ENCODE measurements around the gene ATG13. TPM values are rescaled to one million over a fixed set of nuclear protein-coding genes. Genes with fewer than 3 reads are reported as not detected.

ATG13 gene
- total RNA-seq (2021; ENCODE audit: unreplicated experiment) (69.2 TPM), Bru-seq, nascent RNA (percentile 79 among the genes with signal in this experiment), BruChase-seq, experiment 1, labeled RNA remaining after a 6-hour chase (percentile 82 among the genes with signal in this experiment), BruChase-seq, experiment 2, labeled RNA remaining after a 2-hour chase (percentile 71 among the genes with signal in this experiment)
- polyA plus RNA-seq (2012): 40.3 and 56.0 TPM in 2 replicates
- long read RNA-seq, full-length matches to known transcripts: 7 of 38 reads
- long read RNA-seq, partial matches to known transcripts: 7 of 38 reads
- long read RNA-seq, other reads (novel, unspliced or antisense): 24 of 38 reads

- Histone ChIP-seq H3K9me2 (ENCODE audit: insufficient read depth) (no peaks in the 10 kb centered on the region), H4K20me1 (ENCODE audit: insufficient read depth) (no peaks in the 10 kb centered on the region), H3K4me2 (ENCODE audit: low read length) (peak within 1 kb of the TSS; percentile 92), H2AFZ (ENCODE audit: low read depth, low read length, poor library complexity, severe bottlenecking) (peak within 1 kb of the TSS; percentile 83), H3K79me2 (ENCODE audit: insufficient read depth, low read length) (peaks cover 25% of the 10 kb centered on the region), H3K27ac (ENCODE audit: low read depth, low read length) (peak within 1 kb of the TSS; percentile 73), H3K9me3 (ENCODE audit: control insufficient read depth in 1 of 2, insufficient read depth in 1 of 2, low read depth in 1 of 2, low read length in 2 of 2) (no peaks in the 10 kb centered on the region), H3K9ac (ENCODE audit: low read length) (peak within 1 kb of the TSS; percentile 95), H3K27me3 (ENCODE audit: insufficient read depth, low read length) (no peaks in the 10 kb centered on the region), H3K36me3 (ENCODE audit: control insufficient read depth in 1 of 2, insufficient read depth in 2 of 2, low read length in 2 of 2) (peaks cover 0 to 2% of the 10 kb centered on the region in 2 experiments; a peak in 1 of 4 replicates), H3K4me1 (ENCODE audit: control insufficient read depth in 1 of 2, insufficient read depth in 2 of 2, low read length in 2 of 2) (peaks cover 13 to 23% of the 10 kb centered on the region in 2 experiments), H3K4me3 (replicated peaks in 1 of 2; ENCODE audit: low read depth in 1 of 2, low read length in 2 of 2) (peak within 1 kb of the TSS; percentile 71 to 99)
- BruUV-seq (replicated peaks): TSS peak; percentile 76
- ChIA-PET RAD21 (ENCODE audit: low non-redundant PET in 1 of 2, low total read pairs in 2 of 2, uncharacterized antibody in 2 of 2, unreplicated experiment in 2 of 2) (no interaction called here), CTCF (interaction anchor here (1.2 kb wide), 1 partner anchor 10 kb away, joined by 3 read pairs; no protein-coding TSS in a partner anchor), POLR2A (no interaction called here)
- peak; percentile 95 for ATAC-seq
- peak; percentile 82 for DNase-seq (ENCODE audit: low read depth, low spot score)
- intact Hi-C loops (cut with micrococcal nuclease): loop anchor here (1.0 to 10.0 kb wide), 4 partner anchors 23 to 380 kb away; partner anchors contain the start of genes AMBRA1 and MDK
- TF ChIP-seq REST (IDR thresholded peaks at IDR 0.05; ENCODE audit: low read depth): no peak
- TF ChIP-seq, protein P1, sequence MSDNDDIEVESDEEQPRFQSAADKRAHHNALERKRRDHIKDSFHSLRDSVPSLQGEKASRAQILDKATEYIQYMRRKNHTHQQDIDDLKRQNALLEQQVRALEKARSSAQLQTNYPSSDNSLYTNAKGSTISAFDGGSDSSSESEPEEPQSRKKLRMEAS (IDR thresholded peaks at IDR 0.05): peak; percentile 77
- TF ChIP-seq, protein P2, sequence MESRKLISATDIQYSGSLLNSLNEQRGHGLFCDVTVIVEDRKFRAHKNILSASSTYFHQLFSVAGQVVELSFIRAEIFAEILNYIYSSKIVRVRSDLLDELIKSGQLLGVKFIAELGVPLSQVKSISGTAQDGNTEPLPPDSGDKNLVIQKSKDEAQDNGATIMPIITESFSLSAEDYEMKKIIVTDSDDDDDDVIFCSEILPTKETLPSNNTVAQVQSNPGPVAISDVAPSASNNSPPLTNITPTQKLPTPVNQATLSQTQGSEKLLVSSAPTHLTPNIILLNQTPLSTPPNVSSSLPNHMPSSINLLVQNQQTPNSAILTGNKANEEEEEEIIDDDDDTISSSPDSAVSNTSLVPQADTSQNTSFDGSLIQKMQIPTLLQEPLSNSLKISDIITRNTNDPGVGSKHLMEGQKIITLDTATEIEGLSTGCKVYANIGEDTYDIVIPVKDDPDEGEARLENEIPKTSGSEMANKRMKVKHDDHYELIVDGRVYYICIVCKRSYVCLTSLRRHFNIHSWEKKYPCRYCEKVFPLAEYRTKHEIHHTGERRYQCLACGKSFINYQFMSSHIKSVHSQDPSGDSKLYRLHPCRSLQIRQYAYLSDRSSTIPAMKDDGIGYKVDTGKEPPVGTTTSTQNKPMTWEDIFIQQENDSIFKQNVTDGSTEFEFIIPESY (IDR thresholded peaks at IDR 0.05; ENCODE audit: extremely low read depth, insufficient replicate concordance, low read length): no peak
- TF ChIP-seq FOSL1 (IDR thresholded peaks at IDR 0.05; ENCODE audit: low read depth): no peak
- no peak for TF ChIP-seq EZH2 (IDR thresholded peaks at IDR 0.05)
- TF ChIP-seq ELF1 (IDR thresholded peaks at IDR 0.05; ENCODE audit: borderline replicate concordance, low read depth): peak; percentile 64
- peak; percentile 63; the same call in 1 of the 2 replicates for TF ChIP-seq CBX3 (IDR thresholded peaks at IDR 0.05; ENCODE audit: low read depth)
- TF ChIP-seq CTCF (IDR thresholded peaks at IDR 0.05 in 2 of 3, conservative IDR thresholded peaks at IDR 0.05 in 1 of 3; ENCODE audit: borderline replicate concordance in 1 of 3, insufficient read depth in 1 of 3, low read depth in 2 of 3, low read length in 2 of 3): peak; percentile 69 to 83 (median 82)
- peak; percentile 86 for TF ChIP-seq TCF7L2 (IDR thresholded peaks at IDR 0.05; ENCODE audit: borderline replicate concordance, extremely low read depth, insufficient read depth, insufficient read length)
- peak; percentile 37; the same call in 1 of the 2 replicates for TF ChIP-seq ZFX (IDR thresholded peaks at IDR 0.05)
- TF ChIP-seq POLR2AphosphoS5 (IDR thresholded peaks at IDR 0.05; ENCODE audit: low read depth, low read length): peak; percentile 54
- TF ChIP-seq YY1 (IDR thresholded peaks at IDR 0.05; ENCODE audit: extremely low read depth, insufficient replicate concordance, low read depth, low read length): peak; percentile 81
- no peak for TF ChIP-seq JUND (IDR thresholded peaks at IDR 0.05)
- TF ChIP-seq POLR2A (IDR thresholded peaks at IDR 0.05; ENCODE audit: borderline replicate concordance, extremely low read depth, insufficient read depth, insufficient read length): peak; percentile 14
- peak; percentile 76 for TF ChIP-seq RAD21 (IDR thresholded peaks at IDR 0.05; ENCODE audit: low read depth)
- 0 out of 2 replicates have a peak, but pooled peaks have one; percentile 49 for TF ChIP-seq EGR1 (IDR thresholded peaks at IDR 0.05; ENCODE audit: low read depth)
Observed at GRCh38 chr11:46617134-46617971, at the start of gene ATG13, which contains the start of gene HARBI1. TSS of gene ATG13 (plus strand) at chr11:46617553. CDS start at chr11:46644292, 26,739 bp downstream. TSS of gene HARBI1 (minus strand) at chr11:46617227. CDS start at chr11:46616237, 990 bp downstream.
